ENCODE measurements around the gene GMCL2.

Gene GMCL2

GRCh38 chr5:178216779-178217178 is 29.6 kb upstream of the GMCL2 start:
- no peak for DNase-seq (ENCODE audit: low read depth)
- no peak overlapping the region for H3K4me3 ChIP-seq (ENCODE audit: low read depth, low read length)
- no peak for TF ChIP-seq MAX (IDR thresholded peaks at IDR 0.05; ENCODE audit: low read depth, low read length)
- TF ChIP-seq MYC (IDR thresholded peaks at IDR 0.05; ENCODE audit: low read depth, low read length), result no peak
- TF ChIP-seq CTCF (IDR thresholded peaks at IDR 0.05; ENCODE audit: low read depth, low read length), result no peak
- TF ChIP-seq POLR2A (IDR thresholded peaks at IDR 0.05; ENCODE audit: extremely low read depth, insufficient read length), result no peak

- H3K4me3 ChIP-seq (ENCODE audit: low read depth, low read length), result no peak overlapping the region
- TF ChIP-seq MAX (IDR thresholded peaks at IDR 0.05; ENCODE audit: low read depth, low read length) (0 out of 2 replicates have a peak, but pooled peaks have one; percentile 14), POLR2A (IDR thresholded peaks at IDR 0.05; ENCODE audit: extremely low read depth, insufficient read length) (no peak)
- peak; percentile 70 for DNase-seq (ENCODE audit: low read depth)
Measured at GRCh38 chr5:178216088-178216534, 28.9 kb upstream of the GMCL2 start.

- peak; percentile 44 for DNase-seq (ENCODE audit: low read depth)
- TF ChIP-seq MYC (IDR thresholded peaks at IDR 0.05; ENCODE audit: low read depth, low read length) (no peak), POLR2A (IDR thresholded peaks at IDR 0.05; ENCODE audit: extremely low read depth, insufficient read length) (no peak), CTCF (IDR thresholded peaks at IDR 0.05; ENCODE audit: low read depth, low read length) (no peak), MAX (IDR thresholded peaks at IDR 0.05; ENCODE audit: low read depth, low read length) (no peak)
- no peak overlapping the region for H3K4me3 ChIP-seq (ENCODE audit: low read depth, low read length)
Measured at GRCh38 chr5:178215280-178216002, 28.3 kb upstream of the GMCL2 start.

GRCh38 chr5:178214160-178214803 is 27.1 kb upstream of the GMCL2 start:
- TF ChIP-seq MYC (IDR thresholded peaks at IDR 0.05; ENCODE audit: low read depth, low read length) (no peak), CTCF (IDR thresholded peaks at IDR 0.05; ENCODE audit: low read depth, low read length) (no peak), POLR2A (IDR thresholded peaks at IDR 0.05; ENCODE audit: extremely low read depth, insufficient read length) (no peak), MAX (IDR thresholded peaks at IDR 0.05; ENCODE audit: low read depth, low read length) (no peak)

GRCh38 chr5:178213748-178214151 is 26.6 kb upstream of the GMCL2 start:
- no peak for DNase-seq (ENCODE audit: low read depth)
- no peak for TF ChIP-seq MAX (IDR thresholded peaks at IDR 0.05; ENCODE audit: low read depth, low read length)
- TF ChIP-seq MYC (IDR thresholded peaks at IDR 0.05; ENCODE audit: low read depth, low read length), result no peak
- TF ChIP-seq POLR2A (IDR thresholded peaks at IDR 0.05; ENCODE audit: extremely low read depth, insufficient read length), result no peak
- no peak for TF ChIP-seq CTCF (IDR thresholded peaks at IDR 0.05; ENCODE audit: low read depth, low read length)
- no peak overlapping the region for H3K4me3 ChIP-seq (ENCODE audit: low read depth, low read length)

More at GRCh38 chr5:178214160-178214803, 27.1 kb upstream of the GMCL2 start:
- DNase-seq (ENCODE audit: low read depth), result no peak
- no peak overlapping the region for H3K4me3 ChIP-seq (ENCODE audit: low read depth, low read length)

GRCh38 chr5:178213003-178213461 is 25.9 kb upstream of the GMCL2 start:
- peak; percentile 34 for DNase-seq (ENCODE audit: low read depth)
- TF ChIP-seq CTCF (IDR thresholded peaks at IDR 0.05; ENCODE audit: low read depth, low read length) (no peak), MYC (IDR thresholded peaks at IDR 0.05; ENCODE audit: low read depth, low read length) (no peak)
- no peak overlapping the region for H3K4me3 ChIP-seq (ENCODE audit: low read depth, low read length)
